ENCODE measurements around the gene SERPINA12. TPM values are rescaled to one million over a fixed set of nuclear protein-coding genes. Genes with fewer than 3 reads are reported as not detected.
"Not testable (repeated sequence)": the region's sequence is repeated elsewhere in the genome, so short reads cannot be mapped to it uniquely, and the experiment has no call there.

SERPINA12 gene
- total RNA-seq, 1 donor: not detected

- DNase-seq (ENCODE audit: low read depth in 2 of 3, low spot score in 2 of 3): no peak
These were observed 15.2 kb downstream of the SERPINA12 start for GRCh38 chr14:94494085-94494484.

GRCh38 chr14:94491511-94491910 is 17.8 kb downstream of the SERPINA12 start:
- DNase-seq (ENCODE audit: low read depth in 2 of 3, low spot score in 2 of 3): no peak

GRCh38 chr14:94489336-94489735 is 19.9 kb downstream of the SERPINA12 start:
- DNase-seq (ENCODE audit: low read depth in 2 of 3, low spot score in 2 of 3): no peak

- no peak for DNase-seq (ENCODE audit: low read depth in 2 of 3, low spot score in 2 of 3)
These were observed 22.4 kb downstream of the SERPINA12 start for GRCh38 chr14:94486883-94487282.

- DNase-seq (ENCODE audit: low read depth in 2 of 3, low spot score in 2 of 3): peak; percentile 9 to 31 (median 11)
These were observed 23.1 kb downstream of the SERPINA12 start for GRCh38 chr14:94485944-94486841.

- no peak for DNase-seq (ENCODE audit: low read depth in 2 of 3, low spot score in 2 of 3)
These were observed 24.8 kb downstream of the SERPINA12 start for GRCh38 chr14:94484481-94484880.

- DNase-seq (ENCODE audit: low read depth in 2 of 3, low spot score in 2 of 3): no peak
These were observed 25.5 kb downstream of the SERPINA12 start for GRCh38 chr14:94483729-94484275.

GRCh38 chr14:94483071-94483451 is 26.2 kb downstream of the SERPINA12 start:
- DNase-seq (ENCODE audit: low read depth in 2 of 3, low spot score in 2 of 3): no peak

- not testable (repeated sequence) for DNase-seq (ENCODE audit: low read depth in 2 of 3, low spot score in 2 of 3)
These were observed 26.9 kb downstream of the SERPINA12 start for GRCh38 chr14:94482132-94483070.

- DNase-seq (ENCODE audit: low read depth in 2 of 3, low spot score in 2 of 3): no peak
These were observed 27.7 kb downstream of the SERPINA12 start for GRCh38 chr14:94481468-94482131.

- no peak for DNase-seq (ENCODE audit: low read depth in 2 of 3, low spot score in 2 of 3)
These were observed 28.5 kb downstream of the SERPINA12 start for GRCh38 chr14:94480809-94481208.

GRCh38 chr14:94478420-94478819 is 30.8 kb downstream of the SERPINA12 start:
- DNase-seq (ENCODE audit: low read depth in 2 of 3, low spot score in 2 of 3): no peak

GRCh38 chr14:94476023-94476422 is 33.2 kb downstream of the SERPINA12 start, which contains the start of gene SERPINA9:
SERPINA9 (minus strand) TSS chr14:94476197; CDS start chr14:94469840, 6,357 bp downstream.
- no peak for DNase-seq (ENCODE audit: low read depth in 2 of 3, low spot score in 2 of 3)

- DNase-seq (ENCODE audit: low read depth in 2 of 3, low spot score in 2 of 3): no peak
These were observed 34.7 kb downstream of the SERPINA12 start for GRCh38 chr14:94474581-94475031.

GRCh38 chr14:94473666-94474410 is 35.4 kb downstream of the SERPINA12 start:
- DNase-seq (ENCODE audit: low read depth in 2 of 3, low spot score in 2 of 3): no peak

- no peak for DNase-seq (ENCODE audit: low read depth in 2 of 3, low spot score in 2 of 3)
These were observed 36.4 kb downstream of the SERPINA12 start for GRCh38 chr14:94472842-94473241.

GRCh38 chr14:94471045-94471444 is 38.2 kb downstream of the SERPINA12 start:
- no peak for DNase-seq (ENCODE audit: low read depth in 2 of 3, low spot score in 2 of 3)

GRCh38 chr14:94470311-94470710 is 39.0 kb downstream of the SERPINA12 start:
- no peak for DNase-seq (ENCODE audit: low read depth in 2 of 3, low spot score in 2 of 3)

GRCh38 chr14:94469261-94469660 is 40.0 kb downstream of the SERPINA12 start:
- DNase-seq (ENCODE audit: low read depth in 2 of 3, low spot score in 2 of 3): no peak

All from hematopoietic multipotent progenitor cell (in vitro differentiated cells).